GM13977 (cell line): ENCODE data around the gene MALAT1.

ENCODE experiments used
- DNase-seq: peaks from one replicate; pipeline ENCODE4 v3.0.0; 2012; ENCODE audit warnings: low spot score
- CTCF ChIP-seq: IDR thresholded peaks from 2 replicates; pipeline ENCODE4 v1.5.1; 2012; ENCODE audit warnings: mild to moderate bottlenecking, control low read depth; ENCODE audit not compliant: insufficient read depth; ENCODE audit errors: extremely low read depth, missing control alignments
- in situ Hi-C: fragments of 300-500 bp; cut with MboI; formaldehyde crosslinking; loops from one replicate; pipeline ENCODE4 v1.12.0; 2022; ENCODE audit warnings: low sequenced_read_pairs, low pct_unique_long_range_greater_than_20kb, mixed read lengths, inconsistent platforms; ENCODE audit not compliant: unreplicated experiment

Gene MALAT1

GRCh38 chr11:65482306-65482850, 16.5 kb upstream of the MALAT1 start:
- in situ Hi-C loops: loop anchor here (10.0 kb wide), 1 partner anchor 58 kb away; the partner anchor contains the start of gene NEAT1
- no peak for DNase-seq
- TF ChIP-seq CTCF: no peak

- no peak for DNase-seq
- no peak for TF ChIP-seq CTCF
- in situ Hi-C loops: loop anchor here (10.0 kb wide), 1 partner anchor 61 kb away; the partner anchor contains the start of gene NEAT1
Observed at GRCh38 chr11:65485920-65486219, 13.0 kb upstream of the MALAT1 start.

- no peak for TF ChIP-seq CTCF
- in situ Hi-C loops: loop anchor here (10.0 kb wide), 1 partner anchor 62 kb away; the partner anchor contains the start of gene NEAT1
- no peak for DNase-seq
Observed at GRCh38 chr11:65486570-65487466, 12.0 kb upstream of the MALAT1 start.

- TF ChIP-seq CTCF: peak; percentile 12
- in situ Hi-C loops: loop anchor here (10.0 kb wide), 1 partner anchor 63 kb away; the partner anchor contains the start of gene NEAT1
- peak; percentile 79 for DNase-seq
Observed at GRCh38 chr11:65487467-65488272, 11.2 kb upstream of the MALAT1 start.

- DNase-seq: peak; percentile 31
- in situ Hi-C loops: loop anchor here (10.0 kb wide), 1 partner anchor 64 kb away; the partner anchor contains the start of gene NEAT1
- no peak for TF ChIP-seq CTCF
Observed at GRCh38 chr11:65488273-65489034, 10.4 kb upstream of the MALAT1 start.
